Neural cell (in vitro differentiated cells): ENCODE data around the gene MAMDC2.

ENCODE experiments used
- EZH2 ChIP-seq: fragments of 200-600, 300-800 bp; shearing (Covaris generic), sonication (generic); IDR thresholded peaks from 2 replicates; pipeline ENCODE4 v1.6.1; 2014; ENCODE audit warnings: antibody characterized with exemption, low read length, borderline replicate concordance, mild to moderate bottlenecking; ENCODE audit not compliant: insufficient read depth, poor library complexity, severe bottlenecking
- POLR2AphosphoS5 ChIP-seq: IDR thresholded peaks from 2 replicates; pipeline ENCODE4 v1.6.1; 2012
- RAD21 ChIP-seq: fragments of 450-650 bp; conservative IDR thresholded peaks from 2 replicates; pipeline ENCODE4 v1.6.1; 2014; ENCODE audit warnings: antibody characterized with exemption, mild to moderate bottlenecking, moderate library complexity
- TAF1 ChIP-seq: IDR thresholded peaks from 2 replicates; pipeline ENCODE4 v1.6.1; 2012; ENCODE audit warnings: low read depth
- TF ChIP-seq, protein P1 (sequence below): fragments of 450-650 bp; IDR thresholded peaks from 2 replicates; pipeline ENCODE4 v1.5.1; 2014; ENCODE audit warnings: antibody characterized with exemption, mild to moderate bottlenecking, moderate library complexity; ENCODE audit not compliant: poor library complexity, severe bottlenecking
- TF ChIP-seq, protein P2 (sequence below): IDR thresholded peaks from 2 replicates; pipeline ENCODE4 v1.6.1; 2012; ENCODE audit warnings: borderline replicate concordance

DNA sequence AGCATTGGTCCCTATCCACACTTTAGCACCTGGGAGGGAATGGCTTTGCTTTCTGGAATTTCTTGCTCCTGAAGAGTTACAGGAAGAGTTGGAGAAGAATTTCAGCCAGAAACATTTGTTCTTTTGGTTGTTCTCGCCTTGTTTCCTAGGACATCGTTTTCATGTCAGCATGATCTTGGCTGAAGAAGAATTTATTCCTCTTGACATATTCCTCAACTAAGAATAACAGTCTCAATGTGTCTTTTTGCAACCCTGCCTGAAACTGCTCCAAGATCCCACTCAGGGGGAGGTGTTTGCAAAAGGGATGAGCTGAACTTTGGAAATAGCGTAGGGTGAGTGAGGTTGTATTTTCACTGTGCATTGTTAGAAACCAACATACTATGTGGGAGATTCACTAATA lies 26.1 kb downstream of the MAMDC2 start:
- TF ChIP-seq, protein P1, sequence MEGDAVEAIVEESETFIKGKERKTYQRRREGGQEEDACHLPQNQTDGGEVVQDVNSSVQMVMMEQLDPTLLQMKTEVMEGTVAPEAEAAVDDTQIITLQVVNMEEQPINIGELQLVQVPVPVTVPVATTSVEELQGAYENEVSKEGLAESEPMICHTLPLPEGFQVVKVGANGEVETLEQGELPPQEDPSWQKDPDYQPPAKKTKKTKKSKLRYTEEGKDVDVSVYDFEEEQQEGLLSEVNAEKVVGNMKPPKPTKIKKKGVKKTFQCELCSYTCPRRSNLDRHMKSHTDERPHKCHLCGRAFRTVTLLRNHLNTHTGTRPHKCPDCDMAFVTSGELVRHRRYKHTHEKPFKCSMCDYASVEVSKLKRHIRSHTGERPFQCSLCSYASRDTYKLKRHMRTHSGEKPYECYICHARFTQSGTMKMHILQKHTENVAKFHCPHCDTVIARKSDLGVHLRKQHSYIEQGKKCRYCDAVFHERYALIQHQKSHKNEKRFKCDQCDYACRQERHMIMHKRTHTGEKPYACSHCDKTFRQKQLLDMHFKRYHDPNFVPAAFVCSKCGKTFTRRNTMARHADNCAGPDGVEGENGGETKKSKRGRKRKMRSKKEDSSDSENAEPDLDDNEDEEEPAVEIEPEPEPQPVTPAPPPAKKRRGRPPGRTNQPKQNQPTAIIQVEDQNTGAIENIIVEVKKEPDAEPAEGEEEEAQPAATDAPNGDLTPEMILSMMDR: no peak
- TF ChIP-seq EZH2 (no peak), POLR2AphosphoS5 (no peak), TAF1 (no peak), RAD21 (no peak)
- TF ChIP-seq, protein P2, sequence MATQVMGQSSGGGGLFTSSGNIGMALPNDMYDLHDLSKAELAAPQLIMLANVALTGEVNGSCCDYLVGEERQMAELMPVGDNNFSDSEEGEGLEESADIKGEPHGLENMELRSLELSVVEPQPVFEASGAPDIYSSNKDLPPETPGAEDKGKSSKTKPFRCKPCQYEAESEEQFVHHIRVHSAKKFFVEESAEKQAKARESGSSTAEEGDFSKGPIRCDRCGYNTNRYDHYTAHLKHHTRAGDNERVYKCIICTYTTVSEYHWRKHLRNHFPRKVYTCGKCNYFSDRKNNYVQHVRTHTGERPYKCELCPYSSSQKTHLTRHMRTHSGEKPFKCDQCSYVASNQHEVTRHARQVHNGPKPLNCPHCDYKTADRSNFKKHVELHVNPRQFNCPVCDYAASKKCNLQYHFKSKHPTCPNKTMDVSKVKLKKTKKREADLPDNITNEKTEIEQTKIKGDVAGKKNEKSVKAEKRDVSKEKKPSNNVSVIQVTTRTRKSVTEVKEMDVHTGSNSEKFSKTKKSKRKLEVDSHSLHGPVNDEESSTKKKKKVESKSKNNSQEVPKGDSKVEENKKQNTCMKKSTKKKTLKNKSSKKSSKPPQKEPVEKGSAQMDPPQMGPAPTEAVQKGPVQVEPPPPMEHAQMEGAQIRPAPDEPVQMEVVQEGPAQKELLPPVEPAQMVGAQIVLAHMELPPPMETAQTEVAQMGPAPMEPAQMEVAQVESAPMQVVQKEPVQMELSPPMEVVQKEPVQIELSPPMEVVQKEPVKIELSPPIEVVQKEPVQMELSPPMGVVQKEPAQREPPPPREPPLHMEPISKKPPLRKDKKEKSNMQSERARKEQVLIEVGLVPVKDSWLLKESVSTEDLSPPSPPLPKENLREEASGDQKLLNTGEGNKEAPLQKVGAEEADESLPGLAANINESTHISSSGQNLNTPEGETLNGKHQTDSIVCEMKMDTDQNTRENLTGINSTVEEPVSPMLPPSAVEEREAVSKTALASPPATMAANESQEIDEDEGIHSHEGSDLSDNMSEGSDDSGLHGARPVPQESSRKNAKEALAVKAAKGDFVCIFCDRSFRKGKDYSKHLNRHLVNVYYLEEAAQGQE: no peak
